ENCODE data around the gene MORN5.

DNA sequence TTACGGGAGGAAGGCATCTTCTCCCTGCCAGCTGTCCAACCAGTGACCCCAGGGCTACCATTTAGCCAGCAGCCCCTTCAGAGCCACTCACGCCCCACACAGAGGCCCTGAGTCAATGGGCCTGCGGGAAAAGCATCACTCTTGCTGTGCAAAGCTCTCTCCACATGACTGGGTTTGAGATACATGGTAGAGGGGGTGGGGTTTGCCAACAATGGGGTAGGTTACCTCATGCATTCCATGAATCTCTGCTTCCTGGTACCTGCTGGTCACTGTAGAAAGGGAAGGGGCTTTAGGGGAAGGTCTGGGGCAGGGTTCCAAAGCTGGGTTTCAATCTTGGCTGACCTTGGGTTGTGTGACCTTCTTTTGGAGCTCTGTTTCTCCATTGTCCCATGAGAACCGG is 43.7 kb upstream of the MORN5 start:
- TF ChIP-seq, protein P1, sequence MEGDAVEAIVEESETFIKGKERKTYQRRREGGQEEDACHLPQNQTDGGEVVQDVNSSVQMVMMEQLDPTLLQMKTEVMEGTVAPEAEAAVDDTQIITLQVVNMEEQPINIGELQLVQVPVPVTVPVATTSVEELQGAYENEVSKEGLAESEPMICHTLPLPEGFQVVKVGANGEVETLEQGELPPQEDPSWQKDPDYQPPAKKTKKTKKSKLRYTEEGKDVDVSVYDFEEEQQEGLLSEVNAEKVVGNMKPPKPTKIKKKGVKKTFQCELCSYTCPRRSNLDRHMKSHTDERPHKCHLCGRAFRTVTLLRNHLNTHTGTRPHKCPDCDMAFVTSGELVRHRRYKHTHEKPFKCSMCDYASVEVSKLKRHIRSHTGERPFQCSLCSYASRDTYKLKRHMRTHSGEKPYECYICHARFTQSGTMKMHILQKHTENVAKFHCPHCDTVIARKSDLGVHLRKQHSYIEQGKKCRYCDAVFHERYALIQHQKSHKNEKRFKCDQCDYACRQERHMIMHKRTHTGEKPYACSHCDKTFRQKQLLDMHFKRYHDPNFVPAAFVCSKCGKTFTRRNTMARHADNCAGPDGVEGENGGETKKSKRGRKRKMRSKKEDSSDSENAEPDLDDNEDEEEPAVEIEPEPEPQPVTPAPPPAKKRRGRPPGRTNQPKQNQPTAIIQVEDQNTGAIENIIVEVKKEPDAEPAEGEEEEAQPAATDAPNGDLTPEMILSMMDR (IDR thresholded peaks at IDR 0.05 in 8 of 11, conservative IDR thresholded peaks at IDR 0.05 in 3 of 11), result no peak
- no peak for TF ChIP-seq POLR2AphosphoS5 (IDR thresholded peaks at IDR 0.05)

All from spleen (tissue), 7 donors.